BLaER1 (cell line): ENCODE results near the gene RSRC1.
"Not testable (repeated sequence)": the region's sequence is repeated elsewhere in the genome, so short reads cannot be mapped to it uniquely, and the experiment has no call there.

Source experiments
- H3K27ac ChIP-seq: shearing (Covaris generic); formaldehyde crosslinking; 2 replicates; pipeline ENCODE4 v1.8.1; 2022
- H3K27me3 ChIP-seq: shearing (Covaris generic); formaldehyde crosslinking; 2 replicates; pipeline ENCODE4 v1.8.1; 2022
- H3K36me3 ChIP-seq: shearing (Covaris generic); formaldehyde crosslinking; 2 replicates; pipeline ENCODE4 v1.8.1; 2022
- H3K4me1 ChIP-seq: shearing (Covaris generic); formaldehyde crosslinking; 2 replicates; pipeline ENCODE4 v1.8.1; 2022
- H3K4me2 ChIP-seq: shearing (Covaris generic); formaldehyde crosslinking; 2 replicates; pipeline ENCODE4 v1.8.1; 2022
- H3K4me3 ChIP-seq: shearing (Covaris generic); formaldehyde crosslinking; 2 replicates; pipeline ENCODE4 v1.8.1; 2022
- H3K9ac ChIP-seq: shearing (Covaris generic); formaldehyde crosslinking; 2 replicates; pipeline ENCODE4 v1.8.1; 2022
- H3K9me3 ChIP-seq: shearing (Covaris generic); formaldehyde crosslinking; 2 replicates; pipeline ENCODE4 v1.8.1; 2022
- H4K20me1 ChIP-seq: shearing (Covaris generic); formaldehyde crosslinking; 2 replicates; pipeline ENCODE4 v1.8.1; 2022
- Cebpa-rat ChIP-seq: shearing (Covaris generic); IDR thresholded peaks from 2 replicates; pipeline ENCODE4 v1.8.1; 2022

RSRC1 gene

GRCh38 chr3:158297940-158298339 lies 188.1 kb downstream of the RSRC1 start:
- H3K36me3 ChIP-seq, result no peaks in the 10 kb centered on the region
- H3K4me2 ChIP-seq, result no peak overlapping the region
- no peak overlapping the region for H3K4me3 ChIP-seq
- no peak overlapping the region for H3K9ac ChIP-seq
- no peaks in the 10 kb centered on the region for H3K9me3 ChIP-seq
- no peaks in the 10 kb centered on the region for H4K20me1 ChIP-seq
- no peaks in the 10 kb centered on the region for H3K4me1 ChIP-seq
- H3K27me3 ChIP-seq, result no peaks in the 10 kb centered on the region
- no peak for TF ChIP-seq Cebpa-rat
- H3K27ac ChIP-seq, result no peak overlapping the region

DNA sequence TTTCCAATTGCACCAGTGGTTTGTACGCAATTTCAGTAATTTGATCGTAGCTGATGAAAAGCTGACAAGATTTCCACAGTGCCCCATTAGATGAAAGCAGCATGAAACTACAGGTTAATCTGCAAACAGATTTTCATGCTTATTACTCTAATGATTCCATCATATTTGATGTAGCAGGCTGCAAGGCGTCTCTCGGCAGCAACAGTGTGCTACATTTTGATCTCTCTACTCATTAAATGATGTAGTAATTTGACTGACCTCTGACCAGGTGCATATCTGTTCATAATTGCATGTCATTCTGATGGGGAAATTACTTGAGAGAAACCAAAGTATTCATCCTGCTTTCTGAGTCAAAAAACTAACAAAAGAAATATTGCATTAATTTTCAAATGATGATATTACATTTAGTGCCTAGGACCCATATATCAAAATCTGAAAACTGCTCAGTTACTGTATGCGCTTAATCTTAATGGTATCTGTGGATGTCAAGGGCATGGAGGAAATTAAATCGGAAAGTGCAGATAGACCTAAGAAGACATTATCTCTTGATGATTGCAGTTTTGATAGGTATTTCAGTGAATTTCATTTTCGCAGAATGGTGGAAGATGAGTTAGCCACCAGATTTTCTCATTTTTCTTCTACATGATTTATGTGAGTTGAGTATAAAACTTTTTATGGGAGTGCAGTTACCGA lies 198.5 kb downstream of the RSRC1 start:
- Histone ChIP-seq H3K27me3 (no peaks in the 10 kb centered on the region), H3K4me2 (no peak overlapping the region), H3K9ac (no peak overlapping the region), H3K27ac (no peak overlapping the region), H4K20me1 (no peaks in the 10 kb centered on the region), H3K9me3 (no peaks in the 10 kb centered on the region), H3K36me3 (no peaks in the 10 kb centered on the region), H3K4me3 (no peak overlapping the region), H3K4me1 (no peaks in the 10 kb centered on the region)
- TF ChIP-seq Cebpa-rat, result no peak

DNA sequence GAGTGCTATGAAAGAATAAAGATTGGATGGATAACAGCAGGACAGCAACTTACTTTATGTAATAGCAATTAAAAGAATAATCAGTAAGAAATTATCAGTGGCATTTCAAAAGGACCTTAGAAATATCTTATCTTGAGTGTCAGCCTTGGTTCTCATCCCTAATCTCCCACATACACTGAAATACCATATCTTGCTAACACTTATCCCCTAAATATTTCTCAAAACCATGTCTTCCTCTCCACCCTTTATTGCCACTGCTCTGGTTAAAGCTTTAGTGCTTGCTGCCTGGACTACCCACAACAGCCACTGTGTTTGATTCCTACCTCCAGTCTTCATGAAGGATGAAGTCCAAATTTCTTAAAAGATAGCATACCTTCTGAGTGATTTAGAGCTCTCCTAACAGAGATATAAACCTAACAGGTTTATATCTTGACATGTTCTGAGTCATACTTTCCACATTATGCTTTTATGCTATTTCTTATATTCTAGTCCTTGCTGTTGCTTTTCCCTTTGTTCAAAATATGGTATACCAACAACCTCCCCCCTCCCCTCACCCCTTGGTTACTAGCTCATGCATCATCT lies 202.8 kb downstream of the RSRC1 start:
- Histone ChIP-seq H3K9ac (no peak overlapping the region), H3K4me2 (no peak overlapping the region), H4K20me1 (no peaks in the 10 kb centered on the region), H3K36me3 (no peaks in the 10 kb centered on the region), H3K9me3 (no peaks in the 10 kb centered on the region), H3K27me3 (no peaks in the 10 kb centered on the region), H3K27ac (no peak overlapping the region), H3K4me3 (no peak overlapping the region), H3K4me1 (no peaks in the 10 kb centered on the region)
- no peak for TF ChIP-seq Cebpa-rat

- no peak overlapping the region for H3K4me2 ChIP-seq
- H3K9ac ChIP-seq, result no peak overlapping the region
- no peaks in the 10 kb centered on the region for H3K9me3 ChIP-seq
- H3K36me3 ChIP-seq, result no peaks in the 10 kb centered on the region
- H3K27me3 ChIP-seq, result no peaks in the 10 kb centered on the region
- no peak overlapping the region for H3K27ac ChIP-seq
- no peaks in the 10 kb centered on the region for H3K4me1 ChIP-seq
- H3K4me3 ChIP-seq, result no peak overlapping the region
- H4K20me1 ChIP-seq, result no peaks in the 10 kb centered on the region
- TF ChIP-seq Cebpa-rat, result no peak
Measured at GRCh38 chr3:158313338-158313927, 203.5 kb downstream of the RSRC1 start.

DNA sequence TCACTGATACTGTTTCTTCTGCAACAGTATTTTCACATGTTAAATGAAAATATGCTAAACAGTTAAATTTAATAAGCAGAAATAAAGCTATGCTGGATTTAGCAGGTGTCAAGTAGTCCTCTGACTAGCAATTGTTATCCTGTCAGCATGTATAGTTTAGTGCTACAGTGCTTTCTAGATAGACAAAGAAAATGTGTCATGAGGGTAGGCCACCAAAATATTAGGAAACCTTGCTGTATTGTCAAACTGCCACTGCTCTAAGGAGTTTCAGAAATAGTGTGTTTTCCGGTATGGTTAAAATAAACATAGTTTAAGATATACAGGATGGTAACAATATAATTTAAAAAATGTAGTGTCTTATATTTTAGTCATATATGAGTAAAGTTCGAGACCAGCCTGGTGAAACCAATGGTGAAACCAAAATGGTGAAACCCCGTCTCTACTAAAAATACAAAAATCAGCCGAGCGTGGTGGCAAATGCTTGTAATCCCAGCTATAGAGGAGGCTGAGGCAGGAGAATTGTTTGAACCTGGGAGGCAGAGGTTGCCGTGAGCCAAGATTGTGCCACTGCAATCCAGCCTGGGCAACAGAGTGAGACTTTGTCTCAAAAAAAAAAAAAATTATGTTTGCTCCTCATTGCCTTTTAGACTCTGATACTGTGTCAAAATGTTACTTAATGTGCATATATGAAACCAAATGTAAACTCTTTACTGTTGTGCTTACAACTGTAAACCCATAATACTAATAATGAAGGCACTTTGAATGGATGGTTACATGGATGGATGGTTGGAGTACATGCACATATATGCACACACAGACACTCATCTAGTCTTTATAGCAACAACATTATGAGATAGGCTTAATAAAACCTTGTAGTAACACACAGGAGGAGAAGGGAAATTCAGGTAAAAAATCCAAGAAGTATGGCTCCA lies 204.8 kb downstream of the RSRC1 start:
- H3K4me2 ChIP-seq, result no peak overlapping the region
- 0 out of 2 replicates have a peak, but pooled peaks cover 8% of the 10 kb centered on the region for H3K36me3 ChIP-seq
- H3K4me1 ChIP-seq, result no peaks in the 10 kb centered on the region
- H3K9ac ChIP-seq, result no peak overlapping the region
- no peaks in the 10 kb centered on the region for H3K27me3 ChIP-seq
- H3K27ac ChIP-seq, result no peak overlapping the region
- no peaks in the 10 kb centered on the region for H4K20me1 ChIP-seq
- H3K9me3 ChIP-seq, result no peaks in the 10 kb centered on the region
- no peak for TF ChIP-seq Cebpa-rat
- H3K4me3 ChIP-seq, result no peak overlapping the region

- not testable (repeated sequence) for H3K4me1 ChIP-seq, H4K20me1 ChIP-seq, H3K27me3 ChIP-seq, H3K27ac ChIP-seq, H3K36me3 ChIP-seq, H3K9ac ChIP-seq, H3K9me3 ChIP-seq, H3K4me3 ChIP-seq, H3K4me2 ChIP-seq
Measured at GRCh38 chr3:158329696-158330441, 220.0 kb downstream of the RSRC1 start.

GRCh38 chr3:158330870-158331269 lies 221.0 kb downstream of the RSRC1 start:
- no peak overlapping the region for H3K4me2 ChIP-seq
- TF ChIP-seq Cebpa-rat, result no peak

GRCh38 chr3:158333736-158334135 lies 223.8 kb downstream of the RSRC1 start:
- Histone ChIP-seq H3K4me2 (no peak overlapping the region), H3K9me3 (no peaks in the 10 kb centered on the region), H3K9ac (no peak overlapping the region), H3K27me3 (no peaks in the 10 kb centered on the region), H3K4me3 (no peak overlapping the region), H3K36me3 (peaks cover 17% of the 10 kb centered on the region; the same call in 1 of the 2 replicates), H3K27ac (no peak overlapping the region), H3K4me1 (no peaks in the 10 kb centered on the region), H4K20me1 (no peaks in the 10 kb centered on the region)
- TF ChIP-seq Cebpa-rat, result no peak

More at GRCh38 chr3:158330870-158331269, 221.0 kb downstream of the RSRC1 start:
- Histone ChIP-seq H3K4me3 (no peak overlapping the region), H4K20me1 (no peaks in the 10 kb centered on the region), H3K36me3 (peaks cover 2% of the 10 kb centered on the region; the same call in 1 of the 2 replicates), H3K9ac (no peak overlapping the region), H3K9me3 (0 out of 2 replicates have a peak, but pooled peaks cover 5% of the 10 kb centered on the region), H3K27me3 (no peaks in the 10 kb centered on the region), H3K4me1 (no peaks in the 10 kb centered on the region), H3K27ac (no peak overlapping the region)

DNA sequence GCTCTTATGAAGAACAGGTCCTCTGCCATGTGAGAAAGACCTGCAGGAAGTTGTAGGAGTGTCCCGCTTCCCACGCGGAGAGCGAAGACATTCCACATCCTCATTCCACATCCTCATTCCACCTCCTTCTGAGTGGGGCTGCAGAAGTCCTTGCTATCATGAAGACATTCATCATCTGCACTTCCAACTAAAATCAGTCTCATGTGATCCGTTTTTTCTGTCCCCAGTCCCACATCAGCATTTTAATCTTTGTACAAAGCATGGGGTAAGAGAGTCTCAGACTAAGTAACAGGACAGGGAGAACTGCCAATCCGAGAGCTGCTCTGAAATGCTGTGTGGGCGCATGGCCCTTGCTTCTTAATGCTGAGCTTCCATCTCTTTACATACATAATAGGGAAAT lies 227.2 kb downstream of the RSRC1 start:
- Histone ChIP-seq H3K4me3 (no peak overlapping the region), H4K20me1 (no peaks in the 10 kb centered on the region), H3K4me2 (no peak overlapping the region), H3K9me3 (peaks cover 21% of the 10 kb centered on the region), H3K27me3 (no peaks in the 10 kb centered on the region), H3K27ac (no peak overlapping the region), H3K4me1 (peaks cover 11% of the 10 kb centered on the region), H3K36me3 (peaks cover 34% of the 10 kb centered on the region), H3K9ac (no peak overlapping the region)
- TF ChIP-seq Cebpa-rat, result no peak
